SH-SY5Y (cell line): Measurements from ENCODE around the gene MARCKSL1.

ENCODE experiments used
- GATA2 ChIP-seq: IDR thresholded peaks from 2 replicates; pipeline ENCODE4 v1.6.1; 2011; ENCODE audit warnings: mild to moderate bottlenecking, low read depth, low read length
- GATA3 ChIP-seq: IDR thresholded peaks from 2 replicates; pipeline ENCODE4 v1.6.1; 2011; ENCODE audit warnings: low read depth, mild to moderate bottlenecking, low read length, moderate library complexity

GRCh38 chr1:32338637-32339145 lies 2.7 kb upstream of the MARCKSL1 start:
- no peak for TF ChIP-seq GATA3
- no peak for TF ChIP-seq GATA2
